ENCODE data around the gene TANK.
A peak's percentile ranks its signal among the peaks of the same experiment; 100 is the strongest.
"Not testable (repeated sequence)": the region's sequence is repeated elsewhere in the genome, so short reads cannot be mapped to it uniquely, and the experiment has no call there.

TANK gene

DNA sequence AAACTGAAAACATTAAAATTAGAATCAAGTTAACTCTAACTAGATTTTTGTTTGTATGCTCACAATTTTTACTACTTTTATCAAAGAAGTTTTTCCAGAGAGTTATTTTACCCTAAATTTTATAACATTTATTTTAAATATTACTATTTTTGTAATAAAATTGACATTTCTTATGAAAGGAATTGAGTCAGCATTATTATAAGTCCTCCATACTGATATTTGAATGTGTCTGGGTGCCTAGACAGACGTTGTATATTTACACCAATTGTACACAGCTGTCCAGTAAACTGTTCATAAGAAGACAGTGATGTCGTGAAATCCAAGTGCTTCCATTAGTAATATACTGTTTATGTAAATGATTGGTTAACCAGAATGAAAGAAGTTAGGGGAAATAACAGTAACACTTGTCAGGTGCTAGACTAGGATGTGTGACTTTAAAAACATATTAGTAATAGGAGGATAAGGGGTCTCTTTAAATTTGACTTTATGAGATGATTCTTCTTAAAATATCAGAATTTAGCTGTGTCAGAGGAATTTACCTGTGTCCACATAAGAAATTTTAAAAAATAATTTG lies 73.7 kb downstream of the TANK start:
- DNase-seq: no peak

DNA sequence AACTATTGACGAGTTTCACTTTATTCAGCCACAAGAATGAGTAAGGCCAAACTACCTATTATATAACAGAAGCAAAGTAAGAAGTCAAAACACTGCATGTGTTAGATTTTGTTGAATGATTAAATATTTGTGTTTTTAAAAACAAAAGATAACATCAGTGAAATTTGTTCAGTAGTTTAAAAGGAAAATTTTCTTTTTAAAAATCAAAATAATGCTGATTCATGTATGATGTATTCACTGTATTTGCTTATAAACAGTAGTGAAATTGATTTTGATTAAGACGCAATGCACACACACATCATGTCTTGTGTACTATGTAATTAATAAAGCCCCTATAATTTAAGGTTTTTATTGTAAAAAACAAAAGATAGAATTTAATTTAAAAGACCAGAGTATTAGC lies 74.4 kb downstream of the TANK start:
- DNase-seq: no peak

DNA sequence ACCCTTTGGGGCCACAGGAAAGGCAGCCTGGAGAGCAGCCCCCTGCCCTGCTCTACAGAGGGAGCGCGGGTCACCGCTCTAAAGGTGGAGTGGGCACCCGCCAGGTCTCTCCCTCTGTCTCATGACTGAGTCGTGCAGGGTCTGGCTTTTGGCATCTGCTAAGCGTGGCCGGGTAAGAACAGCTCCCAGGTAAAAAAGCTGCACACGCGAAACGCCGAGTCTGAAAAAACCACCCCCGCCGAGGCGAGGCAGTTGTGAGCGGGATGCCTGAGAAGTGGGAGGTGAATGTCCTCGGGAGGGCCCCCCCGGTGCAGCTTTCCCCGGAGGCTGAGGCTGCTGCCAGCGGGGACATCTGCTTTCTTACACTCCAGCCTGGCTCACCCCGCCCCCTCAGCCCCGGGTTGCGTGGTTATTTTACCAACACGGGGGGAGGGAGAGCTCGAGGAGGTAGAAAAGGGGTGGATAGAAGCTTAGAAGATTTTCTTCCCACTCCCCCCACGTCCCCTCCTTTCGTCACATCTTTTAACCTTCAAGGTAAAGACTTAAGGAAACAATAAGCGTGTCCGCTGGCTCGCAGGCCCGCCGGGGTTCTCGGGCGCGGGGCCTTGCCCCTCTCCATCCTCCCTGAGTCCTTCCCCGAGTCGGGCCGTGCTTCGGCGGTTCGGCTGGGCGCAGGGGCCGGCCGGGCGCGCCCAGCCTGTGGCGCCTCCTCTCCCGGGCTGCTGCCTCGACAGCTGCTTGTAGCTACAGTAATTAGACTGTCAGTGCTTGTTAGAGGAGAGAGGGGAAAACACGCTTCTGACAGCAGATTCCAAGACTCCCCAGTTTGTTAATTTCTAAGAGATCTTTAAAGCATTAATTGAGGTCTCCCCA lies 77.4 kb downstream of the TANK start:
- peak in 1 of 2 donors; percentile 23 for DNase-seq

DNA sequence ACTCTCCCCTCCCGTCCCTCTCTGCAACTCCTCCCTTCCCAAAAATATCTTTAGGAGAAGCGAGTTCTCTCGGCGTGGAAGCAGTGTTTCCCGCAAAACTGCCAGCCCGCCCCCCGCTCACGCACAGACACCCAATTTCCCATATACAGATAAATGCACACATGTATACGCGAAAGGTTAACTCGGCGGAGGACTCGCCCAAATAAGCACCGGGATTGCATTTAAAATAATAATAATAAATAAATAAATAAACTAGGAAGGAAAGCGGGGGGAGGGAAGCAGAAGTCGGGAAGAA lies 78.0 kb downstream of the TANK start:
- no peak for DNase-seq

DNA sequence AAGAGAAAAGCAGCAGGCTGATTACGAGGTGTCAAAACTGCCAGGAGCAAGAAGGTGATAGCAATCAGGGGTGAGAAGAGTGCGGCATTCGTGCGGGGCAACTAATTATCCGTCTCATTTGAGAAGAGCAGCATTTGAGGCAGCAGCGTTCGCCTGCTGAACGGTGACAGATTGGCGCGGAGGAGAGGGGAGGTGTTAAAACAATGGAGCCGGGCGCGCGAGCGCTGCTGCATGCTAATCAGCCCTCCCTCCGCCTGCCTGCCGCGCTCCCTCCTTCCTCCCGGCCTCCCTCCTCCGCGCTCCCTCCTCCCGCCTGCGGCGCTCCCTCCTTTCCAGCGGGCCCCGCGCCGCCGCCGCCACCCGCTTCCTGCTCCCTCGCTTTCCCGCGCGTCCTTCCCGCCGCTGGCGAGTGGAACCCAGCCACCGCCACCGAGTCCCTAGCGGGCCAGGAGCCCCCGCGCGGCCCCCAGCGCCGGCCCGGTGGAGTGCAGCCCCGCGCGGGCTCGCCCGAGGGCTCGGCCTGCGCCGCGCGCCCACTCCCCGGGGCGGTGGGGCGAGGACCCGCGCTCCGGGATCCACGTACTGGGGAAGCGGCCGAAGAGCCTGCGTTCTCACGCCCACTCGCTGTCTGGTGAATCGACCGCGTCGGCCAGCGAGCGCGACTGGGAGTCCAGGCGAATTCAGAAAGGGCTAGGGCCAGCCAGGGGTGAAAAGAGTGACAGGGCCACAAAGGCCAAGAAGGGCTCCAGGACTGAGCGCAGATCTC lies 78.5 kb downstream of the TANK start:
- peak in 1 of 2 donors; percentile 49 for DNase-seq

DNA sequence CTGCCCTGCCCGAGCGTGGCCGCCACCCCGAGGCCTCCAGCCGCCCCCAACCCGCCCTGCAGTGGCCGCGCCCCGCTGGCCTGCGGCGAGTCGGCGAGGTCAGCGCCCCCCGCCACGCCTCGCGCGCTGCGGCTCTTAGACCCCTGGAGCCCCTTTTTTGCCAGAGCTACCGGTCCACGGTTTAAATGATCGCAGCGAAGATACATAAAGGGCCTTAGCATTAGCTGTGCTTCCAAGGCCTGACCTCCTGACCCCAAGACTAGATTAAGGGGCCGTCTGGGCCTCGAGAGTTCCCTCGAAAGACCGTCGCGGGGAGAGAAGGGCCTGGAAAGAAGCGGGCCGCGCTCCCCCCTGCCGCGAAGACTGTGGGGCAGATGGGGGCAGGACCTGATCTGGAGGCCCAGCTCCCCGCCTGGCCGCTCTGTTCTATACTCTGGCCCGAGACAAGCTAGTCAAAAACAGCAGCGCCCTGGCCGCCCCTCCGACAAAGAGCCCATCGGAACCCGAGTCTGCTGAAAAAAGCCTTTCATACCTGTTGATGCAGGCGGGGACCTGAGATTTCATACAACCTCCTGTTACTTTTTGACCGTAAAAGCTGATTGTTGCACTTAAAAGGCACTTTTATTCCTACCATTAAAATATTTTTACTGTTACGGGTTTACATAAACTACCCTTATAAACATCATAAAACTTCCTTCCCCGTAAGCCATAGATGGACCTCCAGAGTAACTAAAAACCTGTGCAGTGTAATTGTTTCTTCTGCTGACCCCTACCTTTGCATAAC lies 79.3 kb downstream of the TANK start:
- no peak for DNase-seq

DNA sequence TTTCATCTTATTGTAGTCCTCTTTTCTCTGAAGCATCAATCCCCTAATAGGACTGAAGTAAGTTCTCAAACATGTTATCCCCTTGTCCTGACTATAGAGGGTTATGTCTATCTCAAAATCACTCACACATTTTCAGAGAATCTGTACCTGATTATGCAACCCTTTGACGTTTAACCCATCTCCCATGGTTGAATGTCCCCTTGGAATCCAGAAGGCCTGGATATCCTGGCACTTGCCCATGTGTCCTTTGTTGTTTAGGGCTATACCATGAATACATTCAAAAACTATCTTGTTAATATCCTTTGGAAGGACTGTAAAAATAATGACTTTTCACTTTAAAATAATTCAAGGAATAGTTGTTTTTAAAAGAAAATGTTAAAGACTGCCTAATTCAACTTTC lies 81.7 kb downstream of the TANK start:
- no peak for DNase-seq

DNA sequence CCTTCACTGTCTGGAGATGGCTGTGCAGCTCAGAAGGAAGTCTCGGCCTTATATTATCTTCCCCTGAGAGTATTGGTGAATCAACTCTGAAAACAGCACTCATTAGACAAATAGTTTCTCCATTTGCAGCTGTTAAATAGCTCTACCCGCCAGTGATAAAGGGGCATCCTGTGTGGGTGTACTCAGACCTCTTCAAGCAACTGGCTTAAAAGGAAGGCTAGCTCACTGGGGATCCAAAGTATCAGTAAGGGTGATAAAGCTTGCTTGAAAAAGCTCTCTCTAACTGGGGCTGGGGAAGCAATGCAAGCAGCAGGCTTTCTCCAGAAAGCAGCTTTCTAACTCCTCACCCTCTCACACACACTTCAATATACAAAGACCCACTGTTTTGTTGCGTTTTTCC lies 83.1 kb downstream of the TANK start:
- no peak for DNase-seq

DNA sequence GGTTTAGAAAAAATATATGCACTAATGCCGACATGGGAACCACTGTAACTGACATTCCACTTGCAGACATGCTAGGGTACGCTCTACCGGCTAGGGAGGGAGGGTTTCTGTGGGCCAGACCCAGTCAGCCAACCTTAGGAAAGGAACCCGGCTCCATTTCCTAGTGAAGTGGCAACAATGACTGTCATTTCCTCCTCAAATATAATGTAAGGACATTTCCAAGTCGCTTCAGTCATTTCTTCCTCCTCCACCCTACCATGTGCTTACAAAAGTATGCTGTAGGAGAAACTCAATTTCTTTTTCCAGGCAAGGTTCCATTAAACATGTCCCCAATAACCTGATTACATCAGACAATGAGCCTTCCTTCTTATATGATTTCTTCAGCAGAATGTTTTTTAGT lies 83.7 kb downstream of the TANK start:
- DNase-seq: peak in 1 of 2 donors; percentile 7

DNA sequence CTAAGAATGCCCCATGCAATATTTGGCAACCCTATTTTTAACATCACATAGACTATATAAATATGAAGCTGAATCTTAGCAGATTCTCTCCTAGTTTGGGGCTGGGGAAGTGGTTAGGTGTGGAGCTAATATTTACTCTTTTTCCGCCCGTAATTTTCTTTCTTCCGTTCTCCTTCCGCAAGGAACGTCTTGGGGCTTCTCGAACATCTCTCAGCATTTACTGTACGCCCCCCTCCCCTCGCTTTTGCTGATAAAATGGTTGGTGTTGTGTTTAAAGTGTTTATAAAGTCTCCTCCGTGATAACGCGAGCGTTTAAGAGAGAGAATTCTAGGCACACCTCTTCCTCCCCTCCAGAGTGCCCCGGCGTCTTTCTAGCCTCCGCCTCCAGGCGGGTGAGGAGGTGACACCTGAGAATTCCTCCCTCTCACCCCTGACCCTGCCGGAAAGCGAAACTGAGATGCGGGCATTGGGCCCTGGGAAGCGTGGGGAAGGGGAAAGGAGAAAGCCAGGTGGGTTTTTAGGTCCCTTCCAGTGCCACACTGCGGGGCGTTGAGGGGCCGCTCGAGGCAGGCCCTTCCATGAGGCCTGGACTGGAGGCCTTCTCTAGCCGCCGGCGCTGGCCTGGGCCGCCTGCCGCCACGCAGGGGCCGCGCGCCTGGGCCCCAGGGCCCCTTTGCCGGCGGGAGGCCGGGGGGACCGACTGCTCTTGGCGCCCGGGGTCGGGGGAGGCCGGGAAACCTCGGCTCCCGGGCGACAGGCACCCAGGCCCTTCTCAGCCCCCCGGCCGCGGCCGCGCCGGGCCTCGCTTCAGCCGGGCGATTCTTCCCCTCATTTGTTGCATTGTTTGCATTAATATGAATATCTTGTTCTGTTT lies 84.4 kb downstream of the TANK start:
- DNase-seq: not testable (repeated sequence)

DNA sequence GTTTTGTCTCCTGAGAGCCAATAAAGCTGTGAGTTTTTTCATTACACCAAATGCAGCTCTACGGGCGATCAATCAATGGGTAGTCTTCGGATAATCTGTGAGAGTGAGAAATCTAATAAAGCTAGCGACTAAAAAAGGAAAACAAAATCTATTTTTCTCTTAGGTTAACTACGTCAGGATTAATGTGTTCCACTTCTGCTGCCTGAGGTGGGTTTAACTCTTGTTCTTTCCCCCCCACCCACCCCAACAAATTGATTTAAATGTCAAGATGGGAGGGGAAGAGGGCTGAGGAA lies 85.0 kb downstream of the TANK start:
- DNase-seq: no peak

DNA sequence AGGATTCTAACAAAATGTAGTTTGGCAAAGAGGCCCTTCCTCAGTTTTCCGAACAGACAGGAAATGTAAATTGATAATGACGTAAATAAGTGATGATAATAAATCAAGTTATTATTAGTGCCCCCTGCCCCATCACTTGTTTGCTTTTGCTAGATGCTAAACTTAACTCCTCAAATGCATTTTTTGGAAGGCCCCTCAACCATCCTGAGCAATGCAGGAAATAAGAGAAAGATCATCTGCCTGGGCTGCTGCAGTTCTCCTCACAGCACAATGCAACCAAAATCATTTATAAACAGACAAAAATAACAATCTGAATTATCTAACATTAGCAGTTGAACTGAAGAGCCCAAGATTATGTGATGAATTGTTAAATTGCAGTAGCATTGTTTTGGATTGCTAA lies 85.4 kb downstream of the TANK start:
- no peak for DNase-seq

DNA sequence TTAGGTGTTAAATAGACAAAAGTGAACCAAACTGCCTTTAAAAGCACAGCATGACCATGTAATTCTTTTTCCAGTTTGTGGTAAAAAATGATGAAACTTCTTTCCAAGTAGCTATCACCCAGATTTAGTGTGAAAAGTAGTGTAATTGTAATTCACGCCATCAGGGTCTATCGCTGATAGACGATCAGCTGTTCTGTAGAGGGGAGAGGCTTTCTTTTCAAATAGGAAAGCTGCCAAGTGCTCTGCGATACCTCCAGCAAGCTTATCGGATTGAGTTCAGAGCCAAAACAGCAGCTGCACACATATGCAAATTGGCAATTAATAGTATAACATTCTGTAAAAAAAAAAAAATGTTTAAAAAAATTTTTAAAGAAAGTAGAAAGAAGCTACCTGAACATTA lies 86.1 kb downstream of the TANK start:
- DNase-seq: no peak

DNA sequence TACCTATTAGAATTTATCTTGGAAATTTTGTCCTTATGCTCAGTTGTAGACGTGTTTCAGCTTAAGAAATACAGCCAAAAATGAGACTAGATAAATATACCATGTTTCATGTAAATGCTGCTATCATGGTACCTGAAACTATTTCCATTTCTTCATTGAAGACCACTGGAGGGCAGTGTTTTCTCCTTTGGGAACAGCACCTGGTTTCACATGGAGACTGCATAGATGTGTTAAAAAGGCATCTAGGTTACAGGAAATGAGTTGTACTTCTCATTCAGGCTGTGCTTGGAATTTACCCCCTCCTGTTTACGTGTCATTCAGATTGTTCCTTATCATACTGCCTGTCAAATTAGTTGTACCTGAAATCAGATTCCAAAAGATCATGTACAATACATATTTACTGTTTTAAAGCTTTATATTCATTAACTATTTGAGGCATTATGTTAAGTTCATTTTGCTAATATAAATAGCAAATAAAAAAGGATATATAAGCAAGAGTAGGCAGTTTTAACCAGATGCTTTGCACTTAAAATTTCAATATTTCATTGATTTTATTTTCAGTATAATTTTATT lies 90.7 kb downstream of the TANK start:
- peak in 1 of 2 donors; percentile 18 for DNase-seq

DNA sequence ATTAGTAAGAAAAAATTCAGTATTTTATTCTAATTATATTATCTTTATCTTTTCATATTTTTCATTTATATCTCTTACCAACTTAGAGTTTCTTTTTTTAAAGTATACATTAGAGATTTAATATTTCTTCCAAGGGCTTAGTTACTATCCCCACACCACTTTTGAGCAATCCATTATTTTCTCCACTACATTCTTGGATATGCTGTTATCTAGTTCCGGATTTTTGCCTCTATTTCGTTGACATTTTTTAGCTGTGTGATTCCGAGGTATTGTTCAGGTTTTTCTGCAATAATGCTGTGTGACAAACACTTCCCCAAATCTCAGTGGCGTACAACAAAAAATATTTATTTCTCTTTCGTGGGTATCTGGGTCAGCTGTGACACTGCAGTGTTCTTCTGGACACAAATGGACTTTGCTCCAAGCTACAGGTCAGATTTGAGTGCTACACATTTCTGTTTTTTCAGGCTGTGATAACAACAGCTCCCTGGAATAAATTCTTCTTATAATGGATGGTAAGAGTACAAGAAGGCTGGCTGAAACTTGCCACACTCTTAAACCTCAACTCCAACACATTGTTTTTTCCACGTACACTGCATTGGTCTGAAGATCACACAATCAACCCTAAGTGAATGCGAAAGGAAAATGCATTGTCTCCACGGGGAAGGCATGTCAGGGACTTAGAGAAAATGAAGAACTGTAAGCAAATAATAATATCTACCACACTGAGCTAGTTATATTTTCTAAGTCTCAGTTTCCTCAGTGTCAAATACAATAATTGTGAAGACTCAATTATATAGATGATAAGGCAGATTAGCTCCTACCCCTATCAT lies 97.1 kb downstream of the TANK start:
- DNase-seq: no peak

DNA sequence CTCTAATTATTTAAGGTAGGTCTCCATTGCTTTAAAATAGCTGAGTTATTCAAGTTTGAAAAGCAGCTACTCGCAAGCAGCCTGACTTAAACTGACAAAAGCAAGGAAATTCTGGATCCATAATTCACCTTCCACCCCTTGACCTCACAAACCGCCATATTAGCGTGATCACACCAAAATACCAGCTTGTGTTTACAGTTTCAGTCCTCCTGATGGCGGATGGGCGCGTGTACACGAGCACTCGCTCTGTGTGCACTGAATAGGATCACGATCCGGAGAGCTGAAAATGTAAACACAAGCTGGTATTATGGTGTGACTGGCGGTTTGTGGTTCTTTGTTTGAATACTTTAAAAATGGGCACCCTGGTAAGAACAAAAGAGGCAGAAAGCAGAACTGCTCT lies 105.6 kb downstream of the TANK start:
- no peak for DNase-seq

DNA sequence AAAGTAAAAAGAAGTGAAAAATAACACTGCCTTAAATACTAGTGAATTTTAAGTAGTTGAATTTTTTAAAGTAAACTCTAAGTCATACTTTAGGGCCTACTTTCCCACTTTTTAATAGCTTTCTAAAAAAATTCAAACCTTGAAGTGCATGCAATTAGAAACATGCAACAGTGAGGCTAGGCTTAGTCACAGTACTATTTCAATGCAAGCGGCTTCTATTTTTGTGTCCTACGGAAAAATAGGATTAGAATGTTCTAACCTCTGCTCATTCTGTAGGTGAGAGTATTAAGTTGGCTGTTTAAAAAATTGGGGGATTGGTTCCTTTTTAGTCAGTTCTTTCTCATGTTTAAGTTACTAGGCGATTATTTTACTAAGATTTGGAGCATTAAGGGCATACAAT lies 108.9 kb downstream of the TANK start:
- DNase-seq: no peak

DNA sequence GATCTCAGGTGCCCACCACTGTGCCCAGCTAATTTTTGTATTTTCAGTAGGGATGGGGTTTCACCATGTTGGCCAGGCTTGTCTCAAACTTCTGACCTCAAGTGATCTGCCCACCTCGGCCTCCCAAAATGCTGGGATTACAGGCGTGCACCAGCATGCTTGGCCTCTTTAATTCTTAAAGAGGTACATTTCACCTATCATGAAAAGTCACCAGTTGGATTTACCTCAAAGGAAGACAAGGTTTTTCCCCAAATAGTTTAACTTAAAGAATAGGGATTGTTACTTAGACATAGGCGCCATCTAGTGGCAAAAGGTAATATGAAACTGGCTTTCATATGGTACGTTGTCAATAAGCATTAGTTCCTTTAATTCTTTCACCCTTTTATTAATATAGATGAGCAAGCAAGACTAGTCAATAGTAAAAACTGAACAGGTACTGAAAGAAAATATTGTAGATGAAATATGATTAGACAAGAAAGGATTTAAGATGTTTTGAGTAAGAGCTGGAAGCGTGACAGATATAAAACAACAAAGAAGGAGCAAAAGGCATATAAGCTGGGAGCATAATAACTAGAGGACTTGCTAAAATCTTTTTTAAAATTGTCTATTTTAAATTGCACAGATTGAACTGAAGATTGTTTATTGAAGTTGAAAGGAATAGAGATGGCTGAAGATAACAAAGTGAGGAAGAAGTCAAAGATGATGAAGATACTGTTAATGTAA lies 113.0 kb downstream of the TANK start:
- DNase-seq: peak; percentile 66 to 78

DNA sequence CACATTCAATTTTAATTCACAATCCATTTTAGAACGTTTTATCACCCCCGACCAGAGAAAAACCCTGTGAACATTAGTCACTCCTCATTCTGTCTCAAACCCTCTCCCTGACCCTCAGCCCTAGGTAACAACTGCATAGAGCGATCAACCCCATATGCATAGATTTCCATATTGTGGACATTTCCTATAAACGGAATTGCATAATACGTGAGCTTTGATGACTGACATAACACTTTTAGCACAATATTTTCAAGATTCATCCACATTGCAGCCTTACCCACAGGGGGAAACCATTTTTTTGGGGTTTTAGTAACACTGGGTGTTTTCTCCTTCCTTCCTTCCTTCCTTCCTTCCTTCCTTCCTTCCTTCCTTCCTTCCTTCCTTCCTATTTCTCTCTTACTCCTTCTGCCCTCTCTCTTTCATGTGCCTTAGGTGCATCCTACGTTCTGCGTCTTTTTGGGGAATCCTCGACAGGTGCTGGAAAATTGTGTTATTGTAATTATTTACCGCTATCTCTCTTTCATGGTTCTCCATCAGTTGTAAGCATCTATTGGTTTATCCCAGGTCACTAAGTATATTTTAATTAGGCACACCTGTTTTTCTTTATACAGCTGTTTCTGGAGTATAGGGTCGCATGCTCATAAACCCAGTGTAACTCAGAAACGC lies 118.5 kb downstream of the TANK start:
- DNase-seq: peak; percentile 4 to 15
